HEK293 (cell line): ENCODE measurements around the gene PRKCD.

Source experiments
- CTCF ChIA-PET: fragments of 350-600 bp; formaldehyde crosslinking; extraction: SDS; loops from one replicate; lab custom pipeline; 2021; ENCODE audit warnings: antibody characterized with exemption; lab: Yijun Ruan, JAX
- POLR2A ChIA-PET: fragments of 300-600 bp; formaldehyde crosslinking; extraction: SDS; loops from one replicate; lab custom pipeline; 2020; ENCODE audit warnings: antibody characterized with exemption, inconsistent platforms; lab: Yijun Ruan, JAX
- H3K27ac ChIP-seq: fragments of 200-500 bp; sonication (Bioruptor generic); 2 replicates; pipeline ENCODE4 v1.5.1; 2014; ENCODE audit warnings: low read depth, low read length, control low read depth, inconsistent platforms; ENCODE audit errors: extremely low read depth
- H3K36me3 ChIP-seq, 2 experiments: fragments of 200-500 bp in 1 of 2; sonication (Bioruptor generic) in 1 of 2; 1 replicate in 1 of 2; 2 replicates in 1 of 2; pipeline ENCODE4 v1.5.1; 2014 to 2017; ENCODE audit warnings: inconsistent platforms in 2 of 2, low read length in 2 of 2; ENCODE audit not compliant: control insufficient read depth in 2 of 2, insufficient read depth in 1 of 2
- H3K4me1 ChIP-seq: fragments of 200-500 bp; sonication (Bioruptor generic); 2 replicates; pipeline ENCODE4 v1.5.1; 2014; ENCODE audit warnings: mild to moderate bottlenecking, low read length, inconsistent platforms; ENCODE audit not compliant: control insufficient read depth, insufficient read depth
- H3K4me3 ChIP-seq: 2 replicates; pipeline ENCODE4 v1.5.1; 2011; ENCODE audit warnings: low read depth, mild to moderate bottlenecking, control low read depth, low read length, moderate library complexity
- H3K9me3 ChIP-seq: fragments of 200-500 bp; sonication (Bioruptor generic); 2 replicates; pipeline ENCODE4 v1.5.1; 2014; ENCODE audit warnings: low read depth, low read length, inconsistent platforms; ENCODE audit not compliant: control insufficient read depth, insufficient read depth
- FEZF1 ChIP-seq: fragments of 450-650 bp; formaldehyde crosslinking; IDR thresholded peaks from 2 replicates; pipeline ENCODE4 v1.5.1; 2016; ENCODE audit warnings: missing biosample characterization, missing genetic modification characterization
- HOXD13 ChIP-seq: sonication (generic); formaldehyde crosslinking; IDR thresholded peaks from 2 replicates; pipeline ENCODE4 v1.8.0; 2022; ENCODE audit warnings: missing genetic modification reagents, borderline replicate concordance
- KLF1 ChIP-seq: fragments of 450-650 bp; formaldehyde crosslinking; IDR thresholded peaks from 2 replicates; pipeline ENCODE4 v1.5.1; 2016; ENCODE audit warnings: missing biosample characterization, missing genetic modification characterization
- OSR2 ChIP-seq: fragments of 450-650 bp; formaldehyde crosslinking; IDR thresholded peaks from 2 replicates; pipeline ENCODE4 v1.5.1; 2016; ENCODE audit warnings: missing biosample characterization, missing genetic modification characterization
- SETDB1 ChIP-seq: IDR thresholded peaks from one replicate; pipeline ENCODE4 v1.6.1; 2017; ENCODE audit warnings: mild to moderate bottlenecking, low read length, moderate library complexity, mixed read lengths; ENCODE audit not compliant: insufficient read length
- WT1 ChIP-seq: fragments of 450-650 bp; formaldehyde crosslinking; IDR thresholded peaks from 2 replicates; pipeline ENCODE4 v1.5.1; 2016; ENCODE audit warnings: missing biosample characterization, missing genetic modification characterization
- ZBTB17 ChIP-seq: fragments of 450-650 bp; formaldehyde crosslinking; IDR thresholded peaks from 2 replicates; pipeline ENCODE4 v1.5.1; 2016; ENCODE audit warnings: missing biosample characterization, missing genetic modification characterization
- ZFHX2 ChIP-seq: fragments of 450-650 bp; formaldehyde crosslinking; conservative IDR thresholded peaks from 2 replicates; pipeline ENCODE4 v1.5.1; 2016; ENCODE audit warnings: missing biosample characterization, missing genetic modification characterization
- ZNF114 ChIP-seq: fragments of 450-650 bp; formaldehyde crosslinking; IDR thresholded peaks from 2 replicates; pipeline ENCODE4 v1.5.0; 2017; ENCODE audit warnings: missing biosample characterization, missing genetic modification characterization
- ZNF133 ChIP-seq: fragments of 450-650 bp; formaldehyde crosslinking; IDR thresholded peaks from 2 replicates; pipeline ENCODE4 v1.5.1; 2016; ENCODE audit warnings: missing biosample characterization, missing genetic modification characterization
- ZNF214 ChIP-seq: fragments of 450-650 bp; formaldehyde crosslinking; IDR thresholded peaks from 2 replicates; pipeline ENCODE4 v1.5.1; 2017; ENCODE audit warnings: missing biosample characterization, mild to moderate bottlenecking, missing genetic modification characterization, borderline replicate concordance
- ZNF221 ChIP-seq: fragments of 450-650 bp; formaldehyde crosslinking; IDR thresholded peaks from 2 replicates; pipeline ENCODE4 v1.5.1; 2017; ENCODE audit warnings: missing biosample characterization, missing genetic modification characterization, borderline replicate concordance
- ZNF48 ChIP-seq: fragments of 450-650 bp; formaldehyde crosslinking; IDR thresholded peaks from 2 replicates; pipeline ENCODE4 v1.5.1; 2016; ENCODE audit warnings: missing biosample characterization, missing genetic modification characterization
- ZNF548 ChIP-seq: fragments of 450-650 bp; formaldehyde crosslinking; IDR thresholded peaks from 2 replicates; pipeline ENCODE4 v1.5.1; 2016; ENCODE audit warnings: missing biosample characterization, missing genetic modification characterization
- ZNF561 ChIP-seq: fragments of 450-650 bp; IDR thresholded peaks from 2 replicates; pipeline ENCODE4 v1.5.1; 2018; ENCODE audit warnings: missing biosample characterization, missing genetic modification characterization, borderline replicate concordance
- ZNF623 ChIP-seq: fragments of 450-650 bp; formaldehyde crosslinking; IDR thresholded peaks from 2 replicates; pipeline ENCODE4 v1.5.1; 2016; ENCODE audit warnings: missing biosample characterization, missing genetic modification characterization
- ZNF658 ChIP-seq: fragments of 450-650 bp; formaldehyde crosslinking; IDR thresholded peaks from 2 replicates; pipeline ENCODE4; 2016; ENCODE audit warnings: missing biosample characterization, missing genetic modification characterization
- ZNF707 ChIP-seq: fragments of 450-650 bp; formaldehyde crosslinking; IDR thresholded peaks from 2 replicates; pipeline ENCODE4 v1.5.1; 2016; ENCODE audit warnings: missing biosample characterization, missing genetic modification characterization
- ZNF785 ChIP-seq: fragments of 450-650 bp; formaldehyde crosslinking; IDR thresholded peaks from 2 replicates; pipeline ENCODE4 v1.5.1; 2016; ENCODE audit warnings: missing biosample characterization, missing genetic modification characterization
- TF ChIP-seq, protein P1 (sequence below): fragments of 450-650 bp; formaldehyde crosslinking; IDR thresholded peaks from 2 replicates; pipeline ENCODE4 v1.5.1; 2016; ENCODE audit warnings: missing biosample characterization, missing genetic modification characterization
- TF ChIP-seq, protein P2 (sequence below): fragments of 450-650 bp; formaldehyde crosslinking; IDR thresholded peaks from 2 replicates; pipeline ENCODE4 v1.5.1; 2016; ENCODE audit warnings: missing biosample characterization, missing genetic modification characterization, low read depth
- TF ChIP-seq, protein P3 (sequence below): fragments of 450-650 bp; formaldehyde crosslinking; IDR thresholded peaks from 2 replicates; pipeline ENCODE4 v1.5.1; 2016; ENCODE audit warnings: missing biosample characterization, missing genetic modification characterization
- TF ChIP-seq, protein P4 (sequence below): fragments of 450-650 bp; formaldehyde crosslinking; IDR thresholded peaks from 2 replicates; pipeline ENCODE4 v1.5.1; 2017; ENCODE audit warnings: missing biosample characterization, missing genetic modification characterization

PRKCD gene

DNA sequence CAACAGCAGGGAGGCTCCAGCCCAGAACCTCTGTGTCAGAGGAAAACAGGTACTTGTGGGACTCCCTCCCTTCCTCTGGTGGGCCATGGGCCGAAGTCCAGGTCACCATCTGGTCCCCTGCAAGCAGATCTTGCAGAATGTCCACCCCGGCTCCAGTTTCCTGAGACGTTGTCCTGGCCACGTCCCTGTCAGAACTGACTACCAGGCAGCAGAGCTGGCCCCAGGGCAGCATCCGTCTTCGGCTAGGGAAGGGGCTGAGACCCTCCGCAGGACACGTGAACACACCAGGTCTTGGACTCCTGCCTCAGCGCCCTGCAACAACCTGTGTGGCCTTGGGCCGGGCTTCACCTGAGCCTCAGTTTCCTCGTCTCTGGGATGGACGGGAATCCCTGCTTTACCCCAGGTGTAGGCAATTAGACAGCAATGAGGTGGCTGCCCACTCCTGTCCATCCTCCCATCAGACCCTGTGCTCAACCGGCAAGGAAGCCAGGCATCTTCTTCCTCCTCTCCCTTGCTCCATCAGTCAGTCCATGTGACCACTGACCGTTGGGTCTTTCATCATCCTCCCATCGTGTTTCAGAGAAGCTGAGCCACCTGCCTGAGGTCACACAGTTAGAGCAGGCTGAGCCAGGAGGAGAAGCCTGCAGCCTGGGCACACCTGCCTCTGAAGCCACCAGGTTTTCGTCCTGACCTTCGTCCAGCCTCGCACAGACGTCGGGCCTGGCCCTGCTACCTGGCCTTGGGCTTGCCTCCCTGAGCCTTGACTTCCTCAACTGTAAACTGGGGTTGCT lies 8.9 kb upstream of the PRKCD start:
- CTCF ChIA-PET, result interaction anchor here (1.2 kb wide), 1 partner anchor 44 kb away, joined by 3 read pairs; no protein-coding TSS in a partner anchor
- TF ChIP-seq FEZF1 (tag by site-specific recombination) (no peak), ZNF658 (tag by site-specific recombination) (no peak), ZNF561 (tag by site-specific recombination) (no peak), WT1 (tag by site-specific recombination) (no peak), OSR2 (tag by site-specific recombination) (no peak), ZNF548 (tag by site-specific recombination) (no peak)
- TF ChIP-seq, protein P1, sequence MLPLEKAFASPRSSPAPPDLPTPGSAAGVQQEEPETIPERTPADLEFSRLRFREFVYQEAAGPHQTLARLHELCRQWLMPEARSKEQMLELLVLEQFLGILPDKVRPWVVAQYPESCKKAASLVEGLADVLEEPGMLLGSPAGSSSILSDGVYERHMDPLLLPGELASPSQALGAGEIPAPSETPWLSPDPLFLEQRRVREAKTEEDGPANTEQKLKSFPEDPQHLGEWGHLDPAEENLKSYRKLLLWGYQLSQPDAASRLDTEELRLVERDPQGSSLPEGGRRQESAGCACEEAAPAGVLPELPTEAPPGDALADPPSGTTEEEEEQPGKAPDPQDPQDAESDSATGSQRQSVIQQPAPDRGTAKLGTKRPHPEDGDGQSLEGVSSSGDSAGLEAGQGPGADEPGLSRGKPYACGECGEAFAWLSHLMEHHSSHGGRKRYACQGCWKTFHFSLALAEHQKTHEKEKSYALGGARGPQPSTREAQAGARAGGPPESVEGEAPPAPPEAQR, result no peak
- H3K4me3 ChIP-seq, result no peak overlapping the region
- H3K36me3 ChIP-seq, result no peaks in the 10 kb centered on the region
- POLR2A ChIA-PET, result interaction anchor here (1.3 kb wide), 1 partner anchor 9 kb away, joined by 4 read pairs; the partner anchor contains the start of gene PRKCD
- no peaks in the 10 kb centered on the region for H3K9me3 ChIP-seq
- H3K27ac ChIP-seq, result no peak overlapping the region
- no peaks in the 10 kb centered on the region for H3K4me1 ChIP-seq

DNA sequence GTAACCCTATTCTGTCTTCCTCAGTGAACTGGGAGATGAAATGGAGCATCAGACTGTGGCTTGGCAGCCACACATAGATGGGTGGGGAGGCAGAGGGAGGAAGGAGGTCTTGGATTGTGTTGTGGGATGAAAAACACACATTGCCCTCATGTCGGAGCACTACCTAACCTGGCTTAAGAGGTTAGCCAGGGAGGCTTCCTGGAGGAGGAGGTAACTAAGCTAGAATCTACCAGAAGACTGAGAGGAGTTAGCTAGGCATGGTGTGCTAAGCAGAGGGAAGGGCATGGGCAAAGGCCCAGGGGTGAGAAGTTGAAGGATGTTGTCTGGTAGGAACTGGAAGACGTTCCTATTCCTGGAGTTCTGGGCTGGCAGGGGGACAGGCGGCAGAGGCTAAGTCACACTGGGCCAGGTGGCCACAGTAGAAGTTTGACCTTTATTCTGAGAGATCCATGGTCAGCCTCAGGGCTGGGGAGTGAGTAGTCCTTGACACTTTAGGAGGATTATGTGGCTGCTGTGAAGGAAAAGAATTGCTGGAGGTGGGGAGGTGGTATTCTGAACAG lies 7.7 kb upstream of the PRKCD start:
- POLR2A ChIA-PET, result no interaction called here
- TF ChIP-seq ZNF623 (tag by site-specific recombination) (peak; percentile 46), ZNF221 (tag by site-specific recombination) (no peak), ZBTB17 (tag by site-specific recombination) (no peak)
- Histone ChIP-seq H3K9me3 (no peaks in the 10 kb centered on the region), H3K4me3 (no peak overlapping the region), H3K4me1 (no peaks in the 10 kb centered on the region), H3K27ac (no peak overlapping the region), H3K36me3 (no peaks in the 10 kb centered on the region)
- CTCF ChIA-PET, result no interaction called here

DNA sequence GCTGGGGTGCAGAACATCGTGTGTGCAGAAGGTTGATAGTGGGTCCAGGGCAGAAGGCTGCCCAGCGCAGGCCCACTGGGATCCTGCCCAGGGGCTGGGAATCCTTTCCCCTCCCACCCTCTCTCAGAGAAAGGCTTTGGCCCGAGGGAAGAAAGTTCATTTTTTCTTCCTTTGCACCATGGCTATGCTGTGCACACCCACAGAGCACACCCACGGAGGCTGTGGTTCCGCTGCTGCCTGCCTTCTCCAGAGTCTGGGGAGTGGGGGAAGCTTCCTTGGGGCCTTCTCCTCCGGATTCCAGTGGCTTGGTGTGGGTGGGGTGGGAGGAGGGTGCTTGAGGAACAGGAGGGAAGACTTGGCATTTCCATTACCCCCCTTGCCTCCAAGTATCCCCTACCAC lies 7.0 kb upstream of the PRKCD start:
- CTCF ChIA-PET, result interaction anchor here (0.7 to 1.1 kb wide), 2 partner anchors 14 to 17 kb away, joined by 3 read pairs; no protein-coding TSS in a partner anchor
- no peak overlapping the region for H3K27ac ChIP-seq
- H3K4me3 ChIP-seq, result no peak overlapping the region
- TF ChIP-seq ZNF658 (tag by site-specific recombination) (no peak), ZFHX2 (tag by site-specific recombination) (peak; percentile 99), ZNF707 (no peak), ZNF214 (no peak), SETDB1 (no peak), ZNF48 (tag by site-specific recombination) (no peak), ZNF114 (tag by site-specific recombination) (no peak), KLF1 (tag by site-specific recombination) (no peak), ZNF785 (no peak), ZNF133 (tag by site-specific recombination) (no peak), HOXD13 (no peak)
- TF ChIP-seq, protein P2, sequence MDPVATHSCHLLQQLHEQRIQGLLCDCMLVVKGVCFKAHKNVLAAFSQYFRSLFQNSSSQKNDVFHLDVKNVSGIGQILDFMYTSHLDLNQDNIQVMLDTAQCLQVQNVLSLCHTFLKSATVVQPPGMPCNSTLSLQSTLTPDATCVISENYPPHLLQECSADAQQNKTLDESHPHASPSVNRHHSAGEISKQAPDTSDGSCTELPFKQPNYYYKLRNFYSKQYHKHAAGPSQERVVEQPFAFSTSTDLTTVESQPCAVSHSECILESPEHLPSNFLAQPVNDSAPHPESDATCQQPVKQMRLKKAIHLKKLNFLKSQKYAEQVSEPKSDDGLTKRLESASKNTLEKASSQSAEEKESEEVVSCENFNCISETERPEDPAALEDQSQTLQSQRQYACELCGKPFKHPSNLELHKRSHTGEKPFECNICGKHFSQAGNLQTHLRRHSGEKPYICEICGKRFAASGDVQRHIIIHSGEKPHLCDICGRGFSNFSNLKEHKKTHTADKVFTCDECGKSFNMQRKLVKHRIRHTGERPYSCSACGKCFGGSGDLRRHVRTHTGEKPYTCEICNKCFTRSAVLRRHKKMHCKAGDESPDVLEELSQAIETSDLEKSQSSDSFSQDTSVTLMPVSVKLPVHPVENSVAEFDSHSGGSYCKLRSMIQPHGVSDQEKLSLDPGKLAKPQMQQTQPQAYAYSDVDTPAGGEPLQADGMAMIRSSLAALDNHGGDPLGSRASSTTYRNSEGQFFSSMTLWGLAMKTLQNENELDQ (tag by site-specific recombination), result no peak
- TF ChIP-seq, protein P3, sequence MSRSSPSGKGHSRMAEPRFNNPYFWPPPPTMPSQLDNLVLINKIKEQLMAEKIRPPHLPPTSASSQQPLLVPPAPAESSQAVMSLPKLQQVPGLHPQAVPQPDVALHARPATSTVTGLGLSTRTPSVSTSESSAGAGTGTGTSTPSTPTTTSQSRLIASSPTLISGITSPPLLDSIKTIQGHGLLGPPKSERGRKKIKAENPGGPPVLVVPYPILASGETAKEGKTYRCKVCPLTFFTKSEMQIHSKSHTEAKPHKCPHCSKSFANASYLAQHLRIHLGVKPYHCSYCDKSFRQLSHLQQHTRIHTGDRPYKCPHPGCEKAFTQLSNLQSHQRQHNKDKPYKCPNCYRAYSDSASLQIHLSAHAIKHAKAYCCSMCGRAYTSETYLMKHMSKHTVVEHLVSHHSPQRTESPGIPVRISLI (tag by site-specific recombination), result no peak
- TF ChIP-seq, protein P4, sequence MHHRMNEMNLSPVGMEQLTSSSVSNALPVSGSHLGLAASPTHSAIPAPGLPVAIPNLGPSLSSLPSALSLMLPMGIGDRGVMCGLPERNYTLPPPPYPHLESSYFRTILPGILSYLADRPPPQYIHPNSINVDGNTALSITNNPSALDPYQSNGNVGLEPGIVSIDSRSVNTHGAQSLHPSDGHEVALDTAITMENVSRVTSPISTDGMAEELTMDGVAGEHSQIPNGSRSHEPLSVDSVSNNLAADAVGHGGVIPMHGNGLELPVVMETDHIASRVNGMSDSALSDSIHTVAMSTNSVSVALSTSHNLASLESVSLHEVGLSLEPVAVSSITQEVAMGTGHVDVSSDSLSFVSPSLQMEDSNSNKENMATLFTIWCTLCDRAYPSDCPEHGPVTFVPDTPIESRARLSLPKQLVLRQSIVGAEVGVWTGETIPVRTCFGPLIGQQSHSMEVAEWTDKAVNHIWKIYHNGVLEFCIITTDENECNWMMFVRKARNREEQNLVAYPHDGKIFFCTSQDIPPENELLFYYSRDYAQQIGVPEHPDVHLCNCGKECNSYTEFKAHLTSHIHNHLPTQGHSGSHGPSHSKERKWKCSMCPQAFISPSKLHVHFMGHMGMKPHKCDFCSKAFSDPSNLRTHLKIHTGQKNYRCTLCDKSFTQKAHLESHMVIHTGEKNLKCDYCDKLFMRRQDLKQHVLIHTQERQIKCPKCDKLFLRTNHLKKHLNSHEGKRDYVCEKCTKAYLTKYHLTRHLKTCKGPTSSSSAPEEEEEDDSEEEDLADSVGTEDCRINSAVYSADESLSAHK (tag by site-specific recombination), result no peak

More for the DNA sequence above, 7.0 kb upstream of the PRKCD start:
- no peaks in the 10 kb centered on the region for H3K9me3 ChIP-seq
- H3K4me1 ChIP-seq, result no peaks in the 10 kb centered on the region
- POLR2A ChIA-PET, result no interaction called here
- no peaks in the 10 kb centered on the region for H3K36me3 ChIP-seq
